Heart left ventricle (tissue), 16 donors: ENCODE data around the gene NKAPL. TPM values are rescaled to one million over a fixed set of nuclear protein-coding genes. Genes with fewer than 3 reads are reported as not detected.

Source experiments
- ATAC-seq, 4 donors: fragments of 200-7000 bp; cut with Tn5 transposase; one replicate each; pipeline ENCODE4 v1.9.1; 2020 to 2022; ENCODE audit warnings: moderate library complexity in 4 of 4, mild to moderate bottlenecking in 3 of 4, moderate number of reproducible peaks in 1 of 4
- DNase-seq, 5 donors: peaks; one replicate each; pipeline ENCODE4 v3.0.0-alpha.2; 2020
- H3K27ac ChIP-seq, 12 donors: fragments of 200-600 bp; sonication (generic) in 4 of 12; one replicate each; pipeline versions ENCODE4 v1.5.0 to v1.8.0; 2016 to 2022; ENCODE audit warnings: mild to moderate bottlenecking in 2 of 12
- H3K27me3 ChIP-seq, 9 donors: fragments of 200-600 bp; sonication (generic) in 2 of 9; one replicate each; pipeline versions ENCODE4 v1.5.1 to v1.8.0; 2016 to 2022; ENCODE audit warnings: mild to moderate bottlenecking in 3 of 9
- H3K36me3 ChIP-seq, 9 donors: fragments of 200-600 bp; sonication (generic) in 2 of 9; one replicate each; pipeline versions ENCODE4 v1.5.0 to v1.8.0; 2018 to 2022; ENCODE audit warnings: mild to moderate bottlenecking in 2 of 9
- H3K4me1 ChIP-seq, 12 donors: fragments of 200-600 bp; sonication (generic) in 4 of 12; one replicate each; pipeline versions ENCODE4 v1.5.0 to v1.8.0; 2016 to 2022; ENCODE audit warnings: mild to moderate bottlenecking in 3 of 12
- H3K4me3 ChIP-seq, 12 donors: fragments of 200-600 bp; sonication (generic) in 4 of 12; one replicate each; pipeline versions ENCODE4 v1.5.0 to v1.8.0; 2017 to 2022; ENCODE audit warnings: mild to moderate bottlenecking in 9 of 12, moderate library complexity in 4 of 12
- H3K9me3 ChIP-seq, 12 donors: fragments of 200-600 bp; sonication (generic) in 4 of 12; one replicate each; pipeline versions ENCODE4 v1.5.0 to v1.8.0; 2016 to 2022; ENCODE audit warnings: mild to moderate bottlenecking in 1 of 12
- POLR2A ChIP-seq, 2 donors: fragments of 450-650 bp; IDR thresholded peaks; one replicate each; pipeline ENCODE4 v1.6.1; 2017; ENCODE audit warnings: antibody characterized with exemption in 2 of 2, mild to moderate bottlenecking in 2 of 2, moderate library complexity in 2 of 2
- WGBS, 4 donors: extraction: QIAGEN DNeasy Blood & Tissue Kit in 2 of 4; methylation state at CpG; one replicate each; pipeline versions ENCODE4 v1.1.5 to v1.1.7; 2013 to 2018; 5-methylcytosine and 5-hydroxymethylcytosine counted together
- intact Hi-C, 10 donors: fragments of 100-400 bp; cut with DNase I; formaldehyde crosslinking; loops; one replicate each; pipeline versions ENCODE4 v1.11.1 to v1.14.2; 2022
- polyA plus RNA-seq, 2 donors: library from polyadenylated mRNA; stranded (reverse); fragments of 200-250 nt; gene quantifications; one replicate each; pipeline ENCODE4 v1.2.3, GENCODE V29; 2013
- total RNA-seq, 9 donors: library from RNA; depleted of rRNA in 2 of 9; stranded (reverse); fragments of >200 nt in 2 of 9; fragmentation: NEBNext Ultra II Directional in 3 of 9; extraction: Animal tissue kit (Norgen Biotek cat#: 25700) in 3 of 9; gene quantifications; one replicate each; pipeline versions ENCODE4 v1.1.0 to v1.2.4, GENCODE V29; 2016 to 2023
- TF ChIP-seq, protein P1 (sequence below), 12 donors: fragments of 200-600 bp; sonication (generic) in 4 of 12; IDR thresholded peaks; one replicate each; pipeline versions ENCODE4 v1.5.0 to v1.8.0; 2018 to 2022; ENCODE audit warnings: antibody characterized with exemption in 12 of 12, mild to moderate bottlenecking in 5 of 12
- donor health status: ischemic (EF 13 %, LVEDD 7.1; RV severe dilation, severe dysfunction).
- donor health status: healthy with polysubstance abuse.
- donor health status: DM: no; HTN: yes; CAD: no.
- donor health status: DM: no; HTN: no; CAD: no.
- donor health status: ischemic (EF 25% LVEDD 6.9; RV normal size, moderate dysfunction).
- donor health status: ischemic (EF 25% LVEDD 5.7; RV mildly dilated, moderate dysfunction).
- donor health status: healthy.
- donor health status: DM: yes; HTN: yes; CAD: no.
- donor health status: ischemic (EF 35%, LVEDD 5.7; RV mildly dilated, moderate dysfunction).
- donor health status: nonischemic (EF 11% LVEDD 7.7; RV severe dilation, severe dysfunction).
- donor health status: DM: yes; HTN: yes; CAD: no.
- donor health status: PGD.
- donor health status: ischemic (EF 29% LVEDD 5.4; RV normal size, mild dysfunction).
- donor health status: nonischemic (EF 23%, LVEDD 6.1; RV moderate dilation, normal function).

Gene NKAPL
- total and polyA plus RNA-seq, 11 donors: 3.3 to 8.4 (median 5.3) TPM

DNA sequence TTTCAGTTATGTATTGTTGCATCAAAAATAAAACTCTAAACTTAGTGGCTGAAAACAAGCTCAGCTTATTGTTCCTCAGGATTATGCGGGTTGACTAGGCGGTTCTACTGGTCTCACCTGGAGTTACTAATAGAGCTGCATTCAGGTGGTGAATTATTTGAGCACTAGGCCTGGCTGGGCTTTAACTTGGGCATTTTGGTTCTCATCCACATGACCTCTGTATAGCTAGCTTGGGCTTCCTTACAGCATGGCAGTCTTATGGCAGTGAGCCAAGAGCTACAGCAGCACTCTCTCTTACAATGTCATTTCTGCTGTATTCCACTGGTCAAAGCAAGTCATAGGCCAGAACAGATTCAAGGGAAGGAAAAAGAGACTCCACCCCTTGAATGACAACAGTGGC, 23.8 kb downstream of the NKAPL start:
- Histone ChIP-seq H3K27ac (no peak overlapping the region), H3K4me3 (no peak overlapping the region), H3K9me3 (peaks cover 0 to 11% (median 0%) of the 10 kb centered on the region in 12 donors), H3K36me3 (peaks cover 0 to 45% (median 40%) of the 10 kb centered on the region in 9 donors), H3K4me1 (peaks cover 0 to 18% (median 7%) of the 10 kb centered on the region in 12 donors), H3K27me3 (no peaks in the 10 kb centered on the region)
- ATAC-seq (no peak), DNase-seq (no peak)
- WGBS, 4 donors: 98 to 100% (median 98%) methylated on average over 2 of the region's 2 CpGs
- TF ChIP-seq POLR2A (IDR thresholded peaks at IDR 0.05): no peak
- TF ChIP-seq, protein P1, sequence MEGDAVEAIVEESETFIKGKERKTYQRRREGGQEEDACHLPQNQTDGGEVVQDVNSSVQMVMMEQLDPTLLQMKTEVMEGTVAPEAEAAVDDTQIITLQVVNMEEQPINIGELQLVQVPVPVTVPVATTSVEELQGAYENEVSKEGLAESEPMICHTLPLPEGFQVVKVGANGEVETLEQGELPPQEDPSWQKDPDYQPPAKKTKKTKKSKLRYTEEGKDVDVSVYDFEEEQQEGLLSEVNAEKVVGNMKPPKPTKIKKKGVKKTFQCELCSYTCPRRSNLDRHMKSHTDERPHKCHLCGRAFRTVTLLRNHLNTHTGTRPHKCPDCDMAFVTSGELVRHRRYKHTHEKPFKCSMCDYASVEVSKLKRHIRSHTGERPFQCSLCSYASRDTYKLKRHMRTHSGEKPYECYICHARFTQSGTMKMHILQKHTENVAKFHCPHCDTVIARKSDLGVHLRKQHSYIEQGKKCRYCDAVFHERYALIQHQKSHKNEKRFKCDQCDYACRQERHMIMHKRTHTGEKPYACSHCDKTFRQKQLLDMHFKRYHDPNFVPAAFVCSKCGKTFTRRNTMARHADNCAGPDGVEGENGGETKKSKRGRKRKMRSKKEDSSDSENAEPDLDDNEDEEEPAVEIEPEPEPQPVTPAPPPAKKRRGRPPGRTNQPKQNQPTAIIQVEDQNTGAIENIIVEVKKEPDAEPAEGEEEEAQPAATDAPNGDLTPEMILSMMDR (IDR thresholded peaks at IDR 0.05): no peak
- intact Hi-C loops: loop anchor here in 6 of 10 donors (5.0 to 10.0 kb wide), 6 partner anchors 52 to 74 kb away; partner anchors contain the start of genes ZSCAN31 (in 3 of the 6) and ZSCAN9 (in 1 of the 6)

DNA sequence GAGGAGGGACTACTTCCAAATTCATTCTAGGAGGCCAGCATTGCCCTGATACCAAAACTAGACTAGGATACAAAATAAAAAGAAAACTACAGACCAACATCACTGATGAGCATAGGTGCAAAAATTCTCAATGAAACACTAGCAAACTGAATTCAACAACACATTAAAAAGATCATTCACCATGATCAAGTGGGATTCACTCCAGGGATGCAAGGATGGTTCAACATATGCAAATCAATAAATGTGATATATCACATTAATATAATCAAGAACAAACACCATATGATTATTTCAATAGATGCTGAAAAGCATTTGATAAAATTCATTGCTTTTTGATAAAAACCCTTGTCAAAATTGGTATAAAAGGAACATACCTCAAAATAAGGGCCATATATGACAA, 32.5 kb downstream of the NKAPL start:
- Histone ChIP-seq H3K27ac (no peak overlapping the region), H3K9me3 (no peaks in the 10 kb centered on the region), H3K4me3 (no peak overlapping the region), H3K4me1 (no peaks in the 10 kb centered on the region), H3K27me3 (no peaks in the 10 kb centered on the region), H3K36me3 (peaks cover 0 to 46% (median 21%) of the 10 kb centered on the region in 9 donors)
- ATAC-seq (no peak), DNase-seq (no peak)
- TF ChIP-seq, protein P1 (IDR thresholded peaks at IDR 0.05): no peak
- no peak for TF ChIP-seq POLR2A (IDR thresholded peaks at IDR 0.05)
- intact Hi-C loops: no loop called here

DNA sequence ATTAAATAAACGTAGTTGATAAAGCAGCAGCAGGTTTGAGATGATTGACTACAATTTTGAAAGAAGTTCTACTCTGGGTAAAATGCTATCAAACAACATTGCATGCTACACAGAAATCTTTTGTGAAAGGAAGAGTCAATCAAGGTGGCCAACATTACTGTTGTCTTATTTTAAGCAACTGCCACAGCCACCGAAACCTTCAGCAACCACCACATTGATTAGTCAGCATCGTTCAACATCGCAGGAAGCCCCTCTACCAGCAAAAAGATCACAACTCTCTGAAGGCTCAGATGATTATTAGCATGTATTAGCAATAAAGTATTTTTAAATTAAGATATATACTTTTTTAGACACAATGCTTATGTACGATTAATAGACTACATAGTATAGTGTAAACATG, 36.2 kb downstream of the NKAPL start:
- Histone ChIP-seq H3K27ac (no peak overlapping the region), H3K27me3 (no peaks in the 10 kb centered on the region), H3K4me3 (no peak overlapping the region), H3K9me3 (no peaks in the 10 kb centered on the region), H3K4me1 (no peaks in the 10 kb centered on the region), H3K36me3 (peaks cover 0 to 42% (median 17%) of the 10 kb centered on the region in 9 donors)
- TF ChIP-seq, protein P1 (IDR thresholded peaks at IDR 0.05): no peak
- no peak for TF ChIP-seq POLR2A (IDR thresholded peaks at IDR 0.05)
- WGBS, 4 donors: 92 to 98% (median 96%) methylated on average over 5 of the region's 5 CpGs
- intact Hi-C loops: no loop called here
- no peak for ATAC-seq
- DNase-seq: no peak

DNA sequence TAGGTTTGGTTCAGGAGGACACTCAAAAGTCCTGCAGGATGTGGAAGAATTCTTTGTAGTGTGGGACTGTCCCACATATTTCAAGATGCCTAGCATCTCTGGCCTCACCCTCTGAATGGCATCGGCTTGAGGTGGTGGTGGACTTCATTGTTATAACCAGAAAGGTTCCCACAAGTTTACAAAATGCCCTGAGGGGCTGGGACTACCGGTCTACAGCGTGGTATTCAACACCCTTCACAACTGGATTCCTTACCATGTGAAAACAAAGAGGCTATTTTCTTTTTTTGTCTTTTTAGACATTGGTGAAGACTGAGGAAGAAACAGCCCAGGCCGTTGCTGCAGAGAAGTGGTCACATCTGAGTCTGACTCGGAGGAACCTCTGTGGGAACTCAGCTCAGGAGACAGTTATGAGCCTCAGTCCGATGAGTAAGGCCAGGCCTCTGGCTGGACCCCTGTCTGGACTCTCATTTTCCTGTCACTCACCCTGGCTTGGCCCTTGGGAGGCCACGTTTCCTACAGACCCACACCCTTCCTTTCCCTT, 37.5 kb downstream of the NKAPL start:
- DNase-seq: no peak
- Histone ChIP-seq H3K4me1 (no peaks in the 10 kb centered on the region), H3K36me3 (peaks cover 0 to 51% (median 28%) of the 10 kb centered on the region in 9 donors), H3K27me3 (no peaks in the 10 kb centered on the region), H3K27ac (no peak overlapping the region), H3K9me3 (no peaks in the 10 kb centered on the region), H3K4me3 (no peak overlapping the region)
- ATAC-seq: no peak
- TF ChIP-seq, protein P1 (IDR thresholded peaks at IDR 0.05): no peak
- no peak for TF ChIP-seq POLR2A (IDR thresholded peaks at IDR 0.05)
- intact Hi-C loops: no loop called here
- 84 to 92% (median 85%) methylated on average over 7 of the region's 7 CpGs for WGBS, 4 donors
